Stimulated activated CD8-positive, alpha-beta memory T cell treated with anti-CD3 and anti-CD28 coated beads, Interleukin-4, amount 100 ng/mL, for 4 hours (primary cell): ENCODE results near the gene SMARCA4.
"Not testable (repeated sequence)": the region's sequence is repeated elsewhere in the genome, so short reads cannot be mapped to it uniquely, and the experiment has no call there.

Source experiments
- DNase-seq, 2 donors: peaks; one replicate each; pipeline ENCODE4 v3.0.0-alpha.2; 2020; ENCODE audit warnings: low read depth in 2 of 2, low spot score in 1 of 2

Gene SMARCA4

GRCh38 chr19:10976131-10976892, 15.5 kb downstream of the SMARCA4 start:
- no peak for DNase-seq

- DNase-seq, result no peak
These were observed 16.9 kb downstream of the SMARCA4 start for GRCh38 chr19:10977742-10978092.

GRCh38 chr19:10979951-10980381, 19.1 kb downstream of the SMARCA4 start:
- DNase-seq, result no peak

- DNase-seq, result no peak
These were observed 20.5 kb downstream of the SMARCA4 start for GRCh38 chr19:10981252-10981895.

- DNase-seq, result no peak
These were observed 22.2 kb downstream of the SMARCA4 start for GRCh38 chr19:10983026-10983425.

GRCh38 chr19:10984166-10984735, 23.4 kb downstream of the SMARCA4 start:
- no peak for DNase-seq

- no peak for DNase-seq
These were observed 24.7 kb downstream of the SMARCA4 start for GRCh38 chr19:10985502-10985901.

- no peak for DNase-seq
These were observed 25.7 kb downstream of the SMARCA4 start for GRCh38 chr19:10986301-10987127.

GRCh38 chr19:10987571-10988297, 26.9 kb downstream of the SMARCA4 start:
- DNase-seq, result no peak

GRCh38 chr19:10988380-10988779, 27.6 kb downstream of the SMARCA4 start:
- no peak for DNase-seq

- DNase-seq, result no peak
These were observed 28.1 kb downstream of the SMARCA4 start for GRCh38 chr19:10988921-10989320.

GRCh38 chr19:10991076-10991475, 30.2 kb downstream of the SMARCA4 start:
- no peak for DNase-seq

- no peak for DNase-seq
These were observed 30.8 kb downstream of the SMARCA4 start for GRCh38 chr19:10991521-10992081.

- not testable (repeated sequence) for DNase-seq
These were observed 31.3 kb downstream of the SMARCA4 start for GRCh38 chr19:10992174-10992573.

- no peak for DNase-seq
These were observed 35.2 kb downstream of the SMARCA4 start for GRCh38 chr19:10995926-10996600.

- no peak for DNase-seq
These were observed 37.3 kb downstream of the SMARCA4 start for GRCh38 chr19:10998045-10998533.

- no peak for DNase-seq
These were observed 37.8 kb downstream of the SMARCA4 start for GRCh38 chr19:10998666-10999065.

- no peak for DNase-seq
These were observed 44.7 kb downstream of the SMARCA4 start for GRCh38 chr19:11005521-11005920.

- DNase-seq, result no peak
These were observed 46.6 kb downstream of the SMARCA4 start for GRCh38 chr19:11007385-11007784.
